Tibial nerve (tissue), 4 donors: Measurements from ENCODE around the gene LGALS4. TPM values are rescaled to one million over a fixed set of nuclear protein-coding genes. Genes with fewer than 3 reads are reported as not detected.
"Not testable (repeated sequence)": the region's sequence is repeated elsewhere in the genome, so short reads cannot be mapped to it uniquely, and the experiment has no call there.

Source experiments
- DNase-seq, 2 donors: peaks; one replicate each; pipeline ENCODE4 v3.0.0-alpha.2; 2019; ENCODE audit warnings: low spot score in 2 of 2
- H3K27ac ChIP-seq, 4 donors: fragments of 200-600 bp; sonication (generic) in 3 of 4; one replicate each; pipeline ENCODE4 v1.5.1; 2017 to 2019; ENCODE audit warnings: mild to moderate bottlenecking in 1 of 4
- H3K27me3 ChIP-seq, 2 donors: fragments of 200-600 bp; sonication (generic) in 1 of 2; one replicate each; pipeline versions ENCODE4 v1.5.1 to v1.6.0; 2017 to 2019
- H3K36me3 ChIP-seq, 3 donors: fragments of 200-600 bp; sonication (generic); one replicate each; pipeline ENCODE4 v1.5.1; 2018 to 2019
- H3K4me1 ChIP-seq, 4 donors: fragments of 200-600 bp; sonication (generic) in 3 of 4; one replicate each; pipeline ENCODE4 v1.5.1; 2017 to 2019
- H3K4me3 ChIP-seq, 4 donors: fragments of 200-600 bp; sonication (generic) in 3 of 4; one replicate each; pipeline ENCODE4 v1.5.1; 2017 to 2019; ENCODE audit warnings: mild to moderate bottlenecking in 1 of 4, moderate library complexity in 1 of 4
- H3K9me3 ChIP-seq, 4 donors: fragments of 200-600 bp; sonication (generic) in 3 of 4; one replicate each; pipeline ENCODE4 v1.5.1; 2017 to 2019
- EP300 ChIP-seq, 2 donors: sonication (generic); formaldehyde crosslinking; IDR thresholded peaks; one replicate each; pipeline ENCODE4 v1.6.1; 2017; ENCODE audit warnings: antibody characterized with exemption in 2 of 2, mild to moderate bottlenecking in 1 of 2
- POLR2A ChIP-seq, 2 donors: fragments of 450-650 bp; IDR thresholded peaks; one replicate each; pipeline ENCODE4 v1.6.1; 2017; ENCODE audit warnings: antibody characterized with exemption in 2 of 2, mild to moderate bottlenecking in 2 of 2, moderate library complexity in 2 of 2
- WGBS, 2 donors: methylation state at CpG; one replicate each; pipeline ENCODE4 v1.1.5; 2018; 5-methylcytosine and 5-hydroxymethylcytosine counted together
- total RNA-seq, 4 donors: library from RNA; depleted of rRNA; stranded (reverse); fragments of >200 nt; gene quantifications; one replicate each; pipeline ENCODE4 v1.1.0, GENCODE V29; 2016
- TF ChIP-seq, protein P1 (sequence below), 5 experiments: fragments of 200-600 bp in 3 of 5; fragments of 450-650 bp in 2 of 5; sonication (generic) in 3 of 5; IDR thresholded peaks; one replicate each; pipeline ENCODE4 v1.5.1; 2016 to 2019; ENCODE audit warnings: antibody characterized with exemption in 5 of 5, mild to moderate bottlenecking in 3 of 5, moderate library complexity in 2 of 5

LGALS4 gene
- total RNA-seq, 4 donors from 2014 or later, result 0.20 to 2.1 (median 0.63) TPM; not detected in 1

DNA sequence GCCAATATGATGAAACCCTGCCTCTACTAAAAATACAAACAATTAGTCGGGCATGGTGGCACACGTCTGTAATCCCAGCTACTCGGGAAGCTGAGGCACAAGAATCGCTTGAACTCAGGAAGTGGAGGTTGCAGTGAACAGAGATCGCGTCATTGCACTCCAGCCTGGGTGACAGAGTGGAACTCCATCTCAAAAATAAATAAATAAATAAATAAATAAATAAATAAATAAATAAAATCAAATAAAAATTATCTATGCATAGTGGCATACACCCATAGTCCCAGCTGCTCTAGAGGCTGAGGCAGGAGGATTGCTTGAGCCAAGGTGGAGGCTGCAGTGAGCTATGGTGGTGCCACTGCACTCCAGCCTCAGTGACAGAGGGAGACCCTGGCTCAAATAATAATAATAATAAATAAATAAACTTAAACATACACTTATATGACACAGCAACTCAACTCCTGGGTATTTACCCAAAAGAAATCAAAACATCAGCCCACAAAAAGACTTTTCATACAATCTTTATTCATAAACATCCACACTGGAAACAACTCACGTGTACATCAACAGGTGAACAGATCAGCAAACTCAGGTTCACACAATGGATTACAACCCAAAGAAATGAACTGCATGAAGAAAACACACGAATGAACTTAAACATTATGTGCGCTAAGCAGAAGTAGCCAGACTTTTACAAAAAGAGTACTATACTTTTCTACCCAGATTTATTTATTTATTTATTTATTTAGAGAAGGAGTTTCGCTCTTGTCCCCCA is 46.3 kb downstream of the LGALS4 start:
- Histone ChIP-seq H3K36me3 (no peaks in the 10 kb centered on the region), H3K4me1 (peaks cover 0 to 9% (median 1%) of the 10 kb centered on the region in 4 donors), H3K4me3 (no peak overlapping the region), H3K9me3 (no peaks in the 10 kb centered on the region), H3K27ac (no peak overlapping the region), H3K27me3 (no peaks in the 10 kb centered on the region)
- WGBS, 2 donors, result 85 to 89% methylated on average over 10 of the region's 10 CpGs
- no peak for DNase-seq
- TF ChIP-seq, protein P1, sequence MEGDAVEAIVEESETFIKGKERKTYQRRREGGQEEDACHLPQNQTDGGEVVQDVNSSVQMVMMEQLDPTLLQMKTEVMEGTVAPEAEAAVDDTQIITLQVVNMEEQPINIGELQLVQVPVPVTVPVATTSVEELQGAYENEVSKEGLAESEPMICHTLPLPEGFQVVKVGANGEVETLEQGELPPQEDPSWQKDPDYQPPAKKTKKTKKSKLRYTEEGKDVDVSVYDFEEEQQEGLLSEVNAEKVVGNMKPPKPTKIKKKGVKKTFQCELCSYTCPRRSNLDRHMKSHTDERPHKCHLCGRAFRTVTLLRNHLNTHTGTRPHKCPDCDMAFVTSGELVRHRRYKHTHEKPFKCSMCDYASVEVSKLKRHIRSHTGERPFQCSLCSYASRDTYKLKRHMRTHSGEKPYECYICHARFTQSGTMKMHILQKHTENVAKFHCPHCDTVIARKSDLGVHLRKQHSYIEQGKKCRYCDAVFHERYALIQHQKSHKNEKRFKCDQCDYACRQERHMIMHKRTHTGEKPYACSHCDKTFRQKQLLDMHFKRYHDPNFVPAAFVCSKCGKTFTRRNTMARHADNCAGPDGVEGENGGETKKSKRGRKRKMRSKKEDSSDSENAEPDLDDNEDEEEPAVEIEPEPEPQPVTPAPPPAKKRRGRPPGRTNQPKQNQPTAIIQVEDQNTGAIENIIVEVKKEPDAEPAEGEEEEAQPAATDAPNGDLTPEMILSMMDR (IDR thresholded peaks at IDR 0.05), result no peak
- TF ChIP-seq POLR2A (IDR thresholded peaks at IDR 0.05), result no peak
- TF ChIP-seq EP300 (IDR thresholded peaks at IDR 0.05), result no peak

- H3K36me3 ChIP-seq, result no peaks in the 10 kb centered on the region
- H3K27ac ChIP-seq, result no peak overlapping the region
- H3K27me3 ChIP-seq, result no peaks in the 10 kb centered on the region
- TF ChIP-seq, protein P1 (IDR thresholded peaks at IDR 0.05), result no peak
- TF ChIP-seq EP300 (IDR thresholded peaks at IDR 0.05) (no peak), POLR2A (IDR thresholded peaks at IDR 0.05) (no peak)
- H3K4me1 ChIP-seq, result peaks cover 0 to 9% (median 1%) of the 10 kb centered on the region in 4 donors
- no peak for DNase-seq
- 96 to 97% methylated on average over 2 of the region's 2 CpGs for WGBS, 2 donors
- no peaks in the 10 kb centered on the region for H3K9me3 ChIP-seq
- H3K4me3 ChIP-seq, result no peak overlapping the region
These were observed 47.5 kb downstream of the LGALS4 start for GRCh38 chr19:38765214-38765613.

- no peaks in the 10 kb centered on the region for H3K9me3 ChIP-seq
- no peaks in the 10 kb centered on the region for H3K4me1 ChIP-seq
- H3K4me3 ChIP-seq, result no peak overlapping the region
- no peak overlapping the region for H3K27ac ChIP-seq
- WGBS, 2 donors, result 94 to 98% methylated on average over 3 of the region's 3 CpGs
- DNase-seq, result no peak
- TF ChIP-seq EP300 (IDR thresholded peaks at IDR 0.05) (no peak), POLR2A (IDR thresholded peaks at IDR 0.05) (no peak)
- TF ChIP-seq, protein P1 (IDR thresholded peaks at IDR 0.05), result no peak
- no peaks in the 10 kb centered on the region for H3K36me3 ChIP-seq
- no peaks in the 10 kb centered on the region for H3K27me3 ChIP-seq
These were observed 48.9 kb downstream of the LGALS4 start for GRCh38 chr19:38763795-38764220.

GRCh38 chr19:38761884-38762389 is 50.8 kb downstream of the LGALS4 start:
- not testable (repeated sequence) for H3K27me3 ChIP-seq, DNase-seq, H3K4me3 ChIP-seq, H3K9me3 ChIP-seq, H3K27ac ChIP-seq, H3K36me3 ChIP-seq, H3K4me1 ChIP-seq
- WGBS, 2 donors, result 94% methylated on average over 9 of the region's 9 CpGs

GRCh38 chr19:38760805-38761517 is 51.8 kb downstream of the LGALS4 start:
- not testable (repeated sequence) for H3K4me3 ChIP-seq, DNase-seq, H3K27me3 ChIP-seq, H3K27ac ChIP-seq, H3K9me3 ChIP-seq, H3K4me1 ChIP-seq, H3K36me3 ChIP-seq
- 71 to 80% methylated on average over 6 of the region's 6 CpGs for WGBS, 2 donors

DNA sequence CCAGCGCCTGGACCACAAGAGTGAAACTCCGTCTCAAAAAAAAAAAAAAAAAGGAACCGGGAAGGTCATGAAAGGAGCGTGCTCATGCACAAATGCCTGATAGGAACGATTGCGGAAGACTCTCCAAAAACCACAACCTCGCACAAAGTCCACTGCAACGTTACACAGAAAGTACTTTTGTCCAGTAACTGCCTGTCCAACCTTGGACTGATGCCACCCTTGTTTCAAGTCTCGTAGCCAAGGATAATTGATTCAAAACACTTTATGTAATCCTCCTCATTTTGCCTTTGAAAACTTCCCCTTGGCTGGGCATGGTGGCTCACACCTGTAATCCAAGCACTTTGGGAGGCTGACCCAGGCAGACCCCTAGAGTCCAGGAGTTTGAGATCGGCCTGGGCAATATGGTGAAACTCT is 53.1 kb downstream of the LGALS4 start:
- Histone ChIP-seq H3K27me3 (no peaks in the 10 kb centered on the region), H3K9me3 (no peaks in the 10 kb centered on the region), H3K27ac (no peak overlapping the region), H3K36me3 (no peaks in the 10 kb centered on the region), H3K4me1 (no peaks in the 10 kb centered on the region), H3K4me3 (no peak overlapping the region)
- 46 to 48% methylated on average over 10 of the region's 10 CpGs for WGBS, 2 donors
- DNase-seq, result peak in 1 of 2 donors; percentile 49
- no peak for TF ChIP-seq POLR2A (IDR thresholded peaks at IDR 0.05)
- TF ChIP-seq EP300 (IDR thresholded peaks at IDR 0.05), result no peak
- TF ChIP-seq, protein P1 (IDR thresholded peaks at IDR 0.05), result no peak

DNA sequence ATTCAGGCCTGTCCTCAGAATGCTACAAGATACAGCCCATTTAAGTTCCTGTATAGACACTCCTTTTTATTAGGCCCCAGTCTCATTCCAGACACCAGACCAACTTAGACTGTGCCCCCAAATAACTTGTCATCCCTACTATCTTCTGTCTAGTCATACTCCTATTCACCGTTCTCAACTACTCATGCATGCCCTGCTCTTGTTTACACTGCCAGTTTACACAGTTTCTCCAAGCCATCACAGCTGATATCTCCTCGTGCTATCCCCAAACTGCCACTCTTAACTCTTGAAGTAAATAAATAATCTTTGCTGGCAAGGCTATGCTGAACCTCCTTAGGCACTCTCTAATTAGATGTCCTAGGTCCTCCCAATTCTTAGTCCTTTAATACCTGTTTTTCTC is 58.5 kb downstream of the LGALS4 start:
- H3K36me3 ChIP-seq, H3K4me1 ChIP-seq, H3K4me3 ChIP-seq, DNase-seq, H3K9me3 ChIP-seq, H3K27ac ChIP-seq, H3K27me3 ChIP-seq: not testable (repeated sequence)
- WGBS, 2 donors, result 67 to 100% methylated on average over 1 to 2 of the region's 2 CpGs

DNA sequence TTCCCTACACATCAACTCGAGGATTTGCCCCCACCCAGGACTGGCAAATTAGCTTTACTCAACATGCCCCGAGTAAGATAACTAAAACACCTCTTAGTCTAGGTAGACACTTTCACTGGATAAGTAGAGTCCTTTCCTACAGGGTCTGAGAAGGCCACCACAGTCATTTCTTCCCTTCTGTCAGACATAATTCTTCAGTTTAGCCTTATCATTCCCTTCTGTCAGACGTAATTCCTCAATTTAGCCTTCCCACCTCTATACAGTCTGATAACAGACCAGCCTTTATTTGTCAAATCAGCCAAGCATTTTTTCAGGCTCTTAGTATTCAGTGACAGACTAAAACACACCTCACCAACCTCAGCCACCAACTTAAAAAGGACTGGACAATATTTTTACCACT is 59.0 kb downstream of the LGALS4 start:
- H3K27me3 ChIP-seq, H3K27ac ChIP-seq, H3K36me3 ChIP-seq, DNase-seq, H3K4me3 ChIP-seq, H3K9me3 ChIP-seq, H3K4me1 ChIP-seq: not testable (repeated sequence)
- 69 to 81% methylated on average over 3 of the region's 3 CpGs for WGBS, 2 donors
